ENCODE results near the gene BUB1B.

DNA sequence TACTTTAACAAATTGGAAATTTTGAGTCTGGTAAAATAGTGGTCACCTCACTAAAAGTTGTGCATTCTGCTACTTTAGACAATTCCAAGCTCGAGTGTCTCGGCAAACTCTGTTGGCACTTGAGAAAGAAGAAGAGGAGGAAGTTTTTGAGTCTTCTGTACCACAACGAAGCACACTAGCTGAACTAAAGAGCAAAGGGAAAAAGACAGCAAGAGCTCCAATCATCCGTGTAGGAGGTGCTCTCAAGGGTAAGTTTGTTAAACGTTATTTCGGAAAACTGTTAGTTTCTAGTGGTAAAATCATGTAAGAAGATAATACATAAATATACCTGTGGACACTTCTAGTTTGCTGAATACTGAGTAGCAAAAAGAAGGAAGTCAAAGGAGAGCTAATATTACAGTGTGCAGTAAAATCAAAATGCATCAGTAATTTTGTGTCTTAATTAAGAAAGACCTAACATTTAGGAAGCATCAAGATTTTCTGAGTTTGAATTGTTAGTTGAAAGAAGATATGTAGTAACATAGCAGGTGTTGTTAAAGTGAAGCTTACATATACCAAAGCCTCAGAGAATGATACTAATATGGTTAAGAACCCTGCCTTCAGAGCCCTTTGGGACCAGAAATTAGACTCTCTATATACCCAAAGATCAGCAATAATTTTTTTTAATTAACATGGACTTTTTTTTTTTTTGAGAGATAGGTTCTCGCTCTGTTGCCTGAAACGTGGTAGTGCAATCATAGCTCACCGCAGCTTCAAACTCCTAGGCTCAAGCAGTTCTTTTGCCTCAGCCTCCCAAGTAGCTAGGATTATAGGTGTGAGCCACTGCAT is 23.0 kb downstream of the BUB1B start:
- TF ChIP-seq, protein P1, sequence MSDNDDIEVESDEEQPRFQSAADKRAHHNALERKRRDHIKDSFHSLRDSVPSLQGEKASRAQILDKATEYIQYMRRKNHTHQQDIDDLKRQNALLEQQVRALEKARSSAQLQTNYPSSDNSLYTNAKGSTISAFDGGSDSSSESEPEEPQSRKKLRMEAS (IDR thresholded peaks at IDR 0.05) = no peak
- TF ChIP-seq TAF1 (conservative IDR thresholded peaks at IDR 0.05) (no peak), JUND (IDR thresholded peaks at IDR 0.05) (no peak), GABPA (IDR thresholded peaks at IDR 0.05 in 1 of 2, conservative IDR thresholded peaks at IDR 0.05 in 1 of 2) (no peak), RAD21 (IDR thresholded peaks at IDR 0.05) (no peak), YY1 (IDR thresholded peaks at IDR 0.05) (no peak), EGR1 (IDR thresholded peaks at IDR 0.05; ENCODE audit: low read depth in 2 of 2) (no peak), NR2F2 (IDR thresholded peaks at IDR 0.05) (no peak)
- TF ChIP-seq, protein P2, sequence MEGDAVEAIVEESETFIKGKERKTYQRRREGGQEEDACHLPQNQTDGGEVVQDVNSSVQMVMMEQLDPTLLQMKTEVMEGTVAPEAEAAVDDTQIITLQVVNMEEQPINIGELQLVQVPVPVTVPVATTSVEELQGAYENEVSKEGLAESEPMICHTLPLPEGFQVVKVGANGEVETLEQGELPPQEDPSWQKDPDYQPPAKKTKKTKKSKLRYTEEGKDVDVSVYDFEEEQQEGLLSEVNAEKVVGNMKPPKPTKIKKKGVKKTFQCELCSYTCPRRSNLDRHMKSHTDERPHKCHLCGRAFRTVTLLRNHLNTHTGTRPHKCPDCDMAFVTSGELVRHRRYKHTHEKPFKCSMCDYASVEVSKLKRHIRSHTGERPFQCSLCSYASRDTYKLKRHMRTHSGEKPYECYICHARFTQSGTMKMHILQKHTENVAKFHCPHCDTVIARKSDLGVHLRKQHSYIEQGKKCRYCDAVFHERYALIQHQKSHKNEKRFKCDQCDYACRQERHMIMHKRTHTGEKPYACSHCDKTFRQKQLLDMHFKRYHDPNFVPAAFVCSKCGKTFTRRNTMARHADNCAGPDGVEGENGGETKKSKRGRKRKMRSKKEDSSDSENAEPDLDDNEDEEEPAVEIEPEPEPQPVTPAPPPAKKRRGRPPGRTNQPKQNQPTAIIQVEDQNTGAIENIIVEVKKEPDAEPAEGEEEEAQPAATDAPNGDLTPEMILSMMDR (IDR thresholded peaks at IDR 0.05; ENCODE audit: low read depth, low read length, missing input control) = no peak
- TF ChIP-seq, protein P3, sequence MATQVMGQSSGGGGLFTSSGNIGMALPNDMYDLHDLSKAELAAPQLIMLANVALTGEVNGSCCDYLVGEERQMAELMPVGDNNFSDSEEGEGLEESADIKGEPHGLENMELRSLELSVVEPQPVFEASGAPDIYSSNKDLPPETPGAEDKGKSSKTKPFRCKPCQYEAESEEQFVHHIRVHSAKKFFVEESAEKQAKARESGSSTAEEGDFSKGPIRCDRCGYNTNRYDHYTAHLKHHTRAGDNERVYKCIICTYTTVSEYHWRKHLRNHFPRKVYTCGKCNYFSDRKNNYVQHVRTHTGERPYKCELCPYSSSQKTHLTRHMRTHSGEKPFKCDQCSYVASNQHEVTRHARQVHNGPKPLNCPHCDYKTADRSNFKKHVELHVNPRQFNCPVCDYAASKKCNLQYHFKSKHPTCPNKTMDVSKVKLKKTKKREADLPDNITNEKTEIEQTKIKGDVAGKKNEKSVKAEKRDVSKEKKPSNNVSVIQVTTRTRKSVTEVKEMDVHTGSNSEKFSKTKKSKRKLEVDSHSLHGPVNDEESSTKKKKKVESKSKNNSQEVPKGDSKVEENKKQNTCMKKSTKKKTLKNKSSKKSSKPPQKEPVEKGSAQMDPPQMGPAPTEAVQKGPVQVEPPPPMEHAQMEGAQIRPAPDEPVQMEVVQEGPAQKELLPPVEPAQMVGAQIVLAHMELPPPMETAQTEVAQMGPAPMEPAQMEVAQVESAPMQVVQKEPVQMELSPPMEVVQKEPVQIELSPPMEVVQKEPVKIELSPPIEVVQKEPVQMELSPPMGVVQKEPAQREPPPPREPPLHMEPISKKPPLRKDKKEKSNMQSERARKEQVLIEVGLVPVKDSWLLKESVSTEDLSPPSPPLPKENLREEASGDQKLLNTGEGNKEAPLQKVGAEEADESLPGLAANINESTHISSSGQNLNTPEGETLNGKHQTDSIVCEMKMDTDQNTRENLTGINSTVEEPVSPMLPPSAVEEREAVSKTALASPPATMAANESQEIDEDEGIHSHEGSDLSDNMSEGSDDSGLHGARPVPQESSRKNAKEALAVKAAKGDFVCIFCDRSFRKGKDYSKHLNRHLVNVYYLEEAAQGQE (IDR thresholded peaks at IDR 0.05) = no peak
